ENCODE results near the gene OR4P4.

The OR4P4 gene

DNA sequence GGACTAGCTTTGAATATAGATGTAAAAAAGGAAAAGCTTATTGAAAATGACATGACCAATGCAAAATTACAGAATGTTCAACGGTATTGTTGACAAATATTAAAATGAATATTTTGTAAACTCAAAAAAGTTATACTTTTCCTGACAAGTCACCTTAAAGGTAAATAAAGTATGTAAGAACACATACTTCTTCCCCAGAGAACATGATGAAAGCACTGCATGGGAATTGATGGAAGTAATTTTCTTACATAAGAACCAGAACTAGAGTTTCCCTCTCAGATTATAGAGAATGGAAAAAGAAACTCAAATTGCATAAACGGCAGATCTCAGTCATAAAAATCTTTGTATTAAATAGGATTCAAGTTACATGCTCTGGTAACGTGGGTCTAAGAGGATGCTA is at the start of gene OR4P4:
TSS of gene OR4P4 (plus strand) at position 301 of the 400 bp plus-strand sequence.
- intact Hi-C loops (cut with DNase I) = no loop called here
- no peak for DNase-seq

DNA sequence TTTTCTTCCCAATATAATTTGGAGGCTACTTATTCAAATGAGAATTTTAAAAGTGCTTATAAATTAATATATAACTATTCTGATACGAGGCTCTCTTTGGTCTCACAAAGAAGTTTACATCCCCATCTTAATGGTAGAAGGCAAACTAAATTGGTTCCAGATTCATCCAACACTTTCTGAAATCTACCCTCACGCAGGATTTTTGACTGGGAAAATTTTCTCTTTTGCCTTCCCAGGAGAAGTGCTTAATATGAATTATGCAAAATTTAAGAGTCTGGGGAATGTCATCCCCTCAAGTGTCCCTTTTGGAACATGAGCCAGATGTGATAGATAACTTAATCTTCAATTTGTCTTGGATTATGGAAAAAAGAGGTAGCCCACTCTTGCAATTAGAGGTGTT is 27.4 kb upstream of the OR4P4 start, which contains the start of gene OR4C11:
TSS of gene OR4C11 (minus strand) at position 101 of the 400 bp plus-strand sequence. CDS start 3,272 bp downstream, outside the sequence.
- intact Hi-C loops (cut with DNase I) = no loop called here
- no peak for DNase-seq

DNA sequence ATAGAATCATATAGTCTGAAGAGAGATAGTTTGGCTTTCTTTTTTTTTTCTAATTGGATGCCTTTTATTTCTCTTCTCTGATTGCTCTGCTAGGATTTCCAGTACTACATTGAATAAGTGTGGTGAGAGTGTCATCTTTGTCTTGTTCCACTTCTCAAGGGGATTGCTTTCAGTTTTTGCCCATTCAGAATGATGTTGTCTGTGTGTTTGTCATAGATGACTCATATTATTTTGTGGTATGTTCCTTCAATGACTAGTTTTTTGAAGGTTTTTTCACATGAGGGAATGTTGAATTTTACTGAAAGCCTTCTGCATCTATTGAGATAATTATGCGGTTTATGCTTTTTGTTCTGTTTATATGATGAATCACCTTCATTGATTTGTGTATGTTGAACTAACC is 10.4 kb upstream of the OR4P4 start:
- DNase-seq = no peak

DNA sequence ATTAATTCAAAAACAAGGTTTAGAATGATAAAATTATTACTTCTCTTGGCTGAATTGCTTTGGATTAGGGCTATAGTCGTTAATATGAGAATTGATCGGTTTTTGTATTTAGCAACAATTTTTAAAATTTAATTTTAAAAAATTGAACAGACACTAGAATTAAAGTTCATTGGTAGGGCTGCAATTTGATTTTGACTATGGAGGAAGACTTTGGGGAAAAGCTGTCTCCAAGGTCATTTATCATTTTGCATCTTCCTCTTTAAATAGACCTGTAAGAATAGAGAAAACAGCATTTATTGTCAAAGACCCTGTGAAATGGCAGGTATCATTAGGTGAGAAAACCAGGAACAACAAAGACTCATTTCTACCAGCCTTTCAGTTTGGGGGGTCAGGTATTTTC is 13.1 kb downstream of the OR4P4 start, which contains the start of gene OR4S2:
TSS of gene OR4S2 (plus strand) at position 301 of the 400 bp plus-strand sequence. CDS start 2,577 bp downstream, outside the sequence.
- DNase-seq = no peak

More for the DNA sequence above, 10.4 kb upstream of the OR4P4 start:
- intact Hi-C loops (cut with DNase I) = no loop called here

DNA sequence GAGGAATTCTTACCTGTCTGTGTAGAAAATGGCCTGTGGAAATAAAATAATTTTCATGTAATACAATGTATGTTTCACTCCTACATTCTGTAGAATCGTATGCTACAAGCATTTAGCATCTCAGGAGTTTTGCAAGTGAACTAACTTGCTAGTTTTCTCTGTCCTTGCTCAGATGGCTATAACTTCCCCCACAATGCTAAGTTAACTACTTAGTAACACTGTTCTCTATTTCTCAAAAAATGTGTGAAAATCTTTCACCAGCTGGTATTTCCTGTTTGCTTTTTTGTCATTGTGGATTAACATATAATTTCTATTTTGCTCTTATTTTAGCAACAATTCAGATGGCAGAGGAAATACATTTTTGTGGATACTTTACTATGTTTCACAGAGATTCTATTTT is 17.6 kb downstream of the OR4P4 start:
- intact Hi-C loops (cut with DNase I) = no loop called here
- no peak for DNase-seq

More for the DNA sequence above, 13.1 kb downstream of the OR4P4 start, which contains the start of gene OR4S2:
- intact Hi-C loops (cut with DNase I) = no loop called here

DNA sequence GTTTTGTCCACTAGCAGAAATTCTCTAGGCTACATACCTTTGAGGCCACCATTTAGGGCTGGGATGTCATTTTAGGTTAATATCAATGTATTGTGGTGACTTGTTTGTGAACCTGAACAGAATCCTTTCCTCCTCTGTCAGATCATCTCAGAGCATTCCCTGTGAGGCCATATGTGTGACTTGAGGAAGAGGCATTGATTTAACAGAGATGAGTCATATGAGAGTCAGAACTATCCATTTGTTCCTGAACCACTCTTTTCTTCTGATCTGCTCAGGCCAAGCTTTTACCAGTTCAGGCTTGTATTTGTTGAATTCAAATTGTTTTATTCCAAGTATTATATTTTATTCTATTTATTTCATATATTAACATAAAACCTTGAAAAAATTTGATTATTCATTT is 20.2 kb downstream of the OR4P4 start:
- intact Hi-C loops (cut with DNase I) = no loop called here

DNA sequence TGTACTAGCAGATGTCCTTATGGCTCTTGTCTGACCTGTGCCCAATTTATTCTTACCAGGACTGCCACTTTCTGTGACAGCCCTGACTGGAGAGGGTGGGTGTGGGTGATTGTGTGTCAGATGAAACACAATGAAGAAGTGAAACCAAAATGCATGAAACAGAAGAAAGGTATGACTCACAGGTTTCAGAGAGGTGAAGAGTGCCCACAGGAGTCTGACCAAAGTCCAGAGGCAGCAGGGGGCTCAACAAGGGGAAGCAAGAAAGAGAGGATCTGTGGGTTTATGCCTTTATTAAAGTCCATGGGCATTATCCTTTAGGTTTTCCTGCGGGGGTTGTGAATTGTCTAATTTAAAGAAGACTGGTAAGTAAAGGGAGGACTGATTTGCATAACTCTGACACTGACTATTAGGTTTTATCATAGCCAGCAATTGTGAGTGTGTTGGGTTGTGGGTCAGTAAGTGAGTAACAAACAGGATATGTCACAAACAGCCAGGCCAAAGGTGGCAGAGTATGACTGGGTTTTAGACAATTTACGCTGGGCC is 23.2 kb downstream of the OR4P4 start:
- DNase-seq = no peak
- intact Hi-C loops (cut with DNase I) = no loop called here

More for the DNA sequence above, 20.2 kb downstream of the OR4P4 start:
- no peak for DNase-seq

DNA sequence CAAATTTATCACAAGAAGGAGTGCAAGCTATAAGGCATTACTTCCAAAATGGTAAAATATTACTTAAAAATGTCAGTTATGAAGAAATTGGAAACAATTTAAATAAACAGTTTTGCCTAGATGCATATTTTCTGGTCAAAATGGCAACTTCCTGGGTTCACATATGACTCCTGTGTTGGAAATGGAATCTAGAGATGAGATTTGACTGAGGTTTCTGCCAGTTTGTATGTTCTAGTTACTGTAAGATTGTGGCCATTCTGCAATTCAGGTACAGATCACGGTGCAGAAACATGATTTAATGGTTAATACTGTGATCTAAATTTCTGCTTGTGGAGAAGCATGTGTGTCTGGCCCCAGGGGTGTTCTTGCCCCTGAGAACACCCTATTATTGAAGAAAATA is 23.7 kb downstream of the OR4P4 start:
- DNase-seq = no peak
- intact Hi-C loops (cut with DNase I) = no loop called here

DNA sequence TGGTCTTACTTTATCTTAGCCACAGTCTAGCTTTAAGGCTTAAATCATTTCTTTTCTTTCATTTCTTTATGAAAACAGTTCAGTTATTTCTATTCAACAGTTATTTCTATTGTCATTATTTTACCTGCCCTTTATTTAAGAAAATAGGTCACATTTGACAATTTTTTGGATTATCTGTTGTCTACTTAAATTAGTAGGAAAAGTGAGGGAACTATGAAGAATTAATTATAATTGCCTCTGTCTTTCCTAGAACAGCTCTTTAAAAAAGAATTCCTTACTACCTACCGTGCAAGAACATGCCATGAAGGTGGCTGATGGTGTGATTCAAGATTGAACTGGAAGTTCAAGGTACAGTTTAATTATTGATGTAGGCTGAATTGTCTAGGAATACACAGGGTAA is 27.0 kb downstream of the OR4P4 start, which contains the start of gene OR4C6:
TSS of gene OR4C6 (plus strand) at position 301 of the 400 bp plus-strand sequence. CDS start 2,966 bp downstream, outside the sequence.
- intact Hi-C loops (cut with DNase I) = no loop called here

DNA sequence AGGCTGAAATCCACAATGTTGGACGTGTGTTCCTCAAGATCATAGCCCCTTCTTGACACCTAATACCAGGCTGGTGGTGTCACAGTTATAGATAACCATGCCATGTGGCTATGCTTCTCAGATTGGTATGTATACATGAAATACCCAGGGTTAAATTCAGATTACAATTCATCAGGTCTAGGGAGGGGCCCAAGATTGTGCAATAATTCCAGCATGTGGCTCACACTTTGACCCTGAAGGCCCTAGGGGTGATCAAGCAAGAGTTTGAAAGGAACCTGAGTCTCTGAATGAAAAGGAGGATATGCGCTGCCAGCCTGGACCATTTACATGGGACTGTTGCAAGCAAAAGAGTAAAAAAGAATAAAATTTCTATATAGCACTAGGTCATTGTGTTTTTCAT is 34.5 kb downstream of the OR4P4 start:
- DNase-seq = no peak
- intact Hi-C loops (cut with DNase I) = no loop called here

More for the DNA sequence above, 27.0 kb downstream of the OR4P4 start, which contains the start of gene OR4C6:
- no peak for DNase-seq

DNA sequence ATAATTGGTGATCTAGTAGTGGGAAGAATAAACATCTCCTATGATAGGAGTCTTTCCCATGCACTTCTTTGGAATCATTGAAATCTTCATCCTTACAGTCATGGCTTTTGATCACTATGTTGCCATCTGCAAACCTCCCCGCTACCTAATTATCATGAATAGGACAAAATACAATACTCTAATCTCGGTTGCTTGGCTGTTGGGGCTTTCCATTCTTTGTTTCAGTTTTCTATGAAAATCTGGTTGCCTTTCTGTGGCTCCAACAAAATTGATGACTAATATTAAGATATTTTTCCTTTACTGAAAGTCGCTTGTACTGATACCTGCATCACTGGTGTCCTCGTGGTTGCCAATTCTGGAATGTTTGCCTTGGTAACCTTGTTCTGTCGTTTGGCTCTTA is 38.9 kb downstream of the OR4P4 start:
- intact Hi-C loops (cut with DNase I) = no loop called here
- no peak for DNase-seq
